ENCODE measurements around the gene ANKRD18A.
"Not testable (repeated sequence)": the region's sequence is repeated elsewhere in the genome, so short reads cannot be mapped to it uniquely, and the experiment has no call there.

Gene ANKRD18A

DNA sequence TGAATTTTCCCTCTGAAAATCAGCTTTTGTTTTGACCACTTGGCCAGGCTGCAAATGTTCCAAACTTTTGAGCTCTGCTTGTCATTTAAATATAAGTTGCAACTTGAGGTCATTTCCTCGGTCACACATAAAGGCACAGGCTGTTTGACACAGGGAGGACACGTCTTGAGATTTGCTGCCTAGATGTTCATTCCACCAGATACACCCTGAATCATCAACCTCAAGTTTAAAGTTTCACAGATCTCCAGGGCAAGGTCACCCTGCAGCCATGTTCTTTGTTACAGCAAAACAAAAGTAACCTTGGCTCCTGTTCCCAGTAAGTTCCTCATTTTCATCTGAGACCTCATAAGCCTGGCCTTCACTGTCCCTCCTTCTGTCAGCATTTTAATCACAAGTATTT is 59.3 kb downstream of the ANKRD18A start:
- H3K79me2 ChIP-seq (ENCODE audit: control insufficient read depth, insufficient read depth, low read length); H4K5ac ChIP-seq (ENCODE audit: low read length); H3K27ac ChIP-seq (ENCODE audit: low read depth, low read length); H3K79me1 ChIP-seq (ENCODE audit: low read length); H3K27me3 ChIP-seq (ENCODE audit: insufficient read depth, low read length, poor library complexity); H3K23ac ChIP-seq (ENCODE audit: low read length); H2BK5ac ChIP-seq (ENCODE audit: low read length); H3K4me1 ChIP-seq (ENCODE audit: control insufficient read depth, low read depth, low read length); H4K8ac ChIP-seq (ENCODE audit: low read depth, low read length); H3K56ac ChIP-seq (ENCODE audit: low read length); DNase-seq; H3K4me2 ChIP-seq (ENCODE audit: low read length); H3K18ac ChIP-seq (ENCODE audit: low read length); H2BK120ac ChIP-seq (ENCODE audit: low read depth, low read length); H3K9ac ChIP-seq (ENCODE audit: low read length); H3K4ac ChIP-seq (ENCODE audit: low read depth, low read length); H2AK5ac ChIP-seq (ENCODE audit: low read length); H3K36me3 ChIP-seq (ENCODE audit: control insufficient read depth, insufficient read depth, low read length); H2BK15ac ChIP-seq (replicated peaks; ENCODE audit: low read depth); H3K4me3 ChIP-seq (ENCODE audit: low read length): not testable (repeated sequence)
- no CpG with 5 or more reads among the region's 2 CpGs for WGBS (ENCODE audit: extremely low coverage, insufficient coverage, low lambda C conversion rate)

DNA sequence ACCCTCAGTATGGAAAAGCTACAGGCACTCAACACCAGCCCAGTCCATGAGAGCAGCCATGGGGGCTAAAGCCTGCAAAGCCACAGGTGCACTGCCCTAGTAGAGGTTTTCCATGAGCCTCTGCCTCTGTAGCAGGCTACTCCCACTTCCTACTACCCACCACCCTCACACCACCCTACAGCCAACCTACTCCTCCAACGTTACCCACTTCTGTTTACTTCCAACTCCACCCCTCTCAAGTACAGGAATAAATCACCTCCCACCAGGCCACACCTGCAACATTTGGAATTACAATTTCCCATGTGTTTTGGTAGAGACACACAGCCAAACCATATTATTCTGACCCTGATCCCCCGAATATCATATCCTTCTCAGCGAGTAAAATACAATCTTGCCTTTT is 61.2 kb downstream of the ANKRD18A start:
- not testable (repeated sequence) for H3K9ac ChIP-seq (ENCODE audit: low read length); H3K36me3 ChIP-seq (ENCODE audit: control insufficient read depth, insufficient read depth, low read length); H3K4me2 ChIP-seq (ENCODE audit: low read length); H2BK15ac ChIP-seq (replicated peaks; ENCODE audit: low read depth); H3K56ac ChIP-seq (ENCODE audit: low read length); H4K5ac ChIP-seq (ENCODE audit: low read length); H3K79me2 ChIP-seq (ENCODE audit: control insufficient read depth, insufficient read depth, low read length); H3K27me3 ChIP-seq (ENCODE audit: insufficient read depth, low read length, poor library complexity); H3K27ac ChIP-seq (ENCODE audit: low read depth, low read length); H3K18ac ChIP-seq (ENCODE audit: low read length); H3K4me3 ChIP-seq (ENCODE audit: low read length); H3K4me1 ChIP-seq (ENCODE audit: control insufficient read depth, low read depth, low read length); H3K23ac ChIP-seq (ENCODE audit: low read length); H2BK120ac ChIP-seq (ENCODE audit: low read depth, low read length); H3K4ac ChIP-seq (ENCODE audit: low read depth, low read length); DNase-seq; H2AK5ac ChIP-seq (ENCODE audit: low read length); H4K8ac ChIP-seq (ENCODE audit: low read depth, low read length); H3K79me1 ChIP-seq (ENCODE audit: low read length); H2BK5ac ChIP-seq (ENCODE audit: low read length)
- no CpG with 5 or more reads among the region's 3 CpGs for WGBS (ENCODE audit: extremely low coverage, insufficient coverage, low lambda C conversion rate)

DNA sequence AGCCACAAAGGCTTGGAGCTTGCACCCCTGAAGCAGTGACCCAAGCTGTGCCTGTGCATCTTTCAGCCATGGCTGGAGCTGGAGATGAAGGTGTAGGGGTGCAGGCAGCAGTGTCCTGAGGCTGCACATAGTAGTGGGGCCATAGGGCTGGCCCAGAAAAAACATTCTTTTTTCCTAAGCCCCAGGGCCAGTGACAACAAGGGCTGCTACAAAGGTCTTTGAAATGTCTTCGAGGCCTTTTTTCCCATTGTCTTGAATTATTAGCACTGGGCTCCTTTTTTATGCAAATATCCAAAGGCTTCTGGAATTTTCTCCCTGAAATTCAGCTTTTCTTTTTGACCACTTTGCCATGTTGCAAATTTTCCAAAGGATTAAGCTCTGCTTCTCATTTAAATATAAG is 62.6 kb downstream of the ANKRD18A start:
- H3K36me3 ChIP-seq (ENCODE audit: control insufficient read depth, insufficient read depth, low read length); H3K56ac ChIP-seq (ENCODE audit: low read length); H2AK5ac ChIP-seq (ENCODE audit: low read length); H3K4me3 ChIP-seq (ENCODE audit: low read length); H3K27ac ChIP-seq (ENCODE audit: low read depth, low read length); H3K23ac ChIP-seq (ENCODE audit: low read length); H2BK120ac ChIP-seq (ENCODE audit: low read depth, low read length); H3K79me2 ChIP-seq (ENCODE audit: control insufficient read depth, insufficient read depth, low read length); H3K18ac ChIP-seq (ENCODE audit: low read length); H3K27me3 ChIP-seq (ENCODE audit: insufficient read depth, low read length, poor library complexity); H3K4me2 ChIP-seq (ENCODE audit: low read length); H2BK5ac ChIP-seq (ENCODE audit: low read length); H4K5ac ChIP-seq (ENCODE audit: low read length); DNase-seq; H4K8ac ChIP-seq (ENCODE audit: low read depth, low read length); H3K79me1 ChIP-seq (ENCODE audit: low read length); H3K4me1 ChIP-seq (ENCODE audit: control insufficient read depth, low read depth, low read length); H3K4ac ChIP-seq (ENCODE audit: low read depth, low read length); H3K9ac ChIP-seq (ENCODE audit: low read length); H2BK15ac ChIP-seq (replicated peaks; ENCODE audit: low read depth): not testable (repeated sequence)
- WGBS (ENCODE audit: extremely low coverage, insufficient coverage, low lambda C conversion rate), result no CpG with 5 or more reads among the region's 1 CpG

DNA sequence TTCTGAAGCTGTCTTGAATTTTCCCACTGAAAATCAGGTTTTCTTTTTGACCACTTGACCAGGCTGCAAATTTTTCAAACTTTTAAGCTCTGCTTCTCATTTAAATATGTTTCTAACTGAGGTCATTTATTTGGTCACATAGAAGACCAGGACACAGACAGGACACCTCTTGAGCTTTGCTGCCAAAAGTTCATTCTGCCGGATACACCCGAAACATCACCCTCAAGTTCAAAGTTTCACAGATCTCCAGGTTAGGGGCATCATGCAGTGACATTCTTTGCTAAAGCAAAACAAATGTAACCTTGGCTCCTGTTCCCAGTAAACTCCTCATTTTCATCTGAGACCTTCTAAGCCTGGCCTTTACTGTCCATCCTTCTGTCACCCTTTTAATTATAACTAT is 65.4 kb downstream of the ANKRD18A start:
- not testable (repeated sequence) for H3K79me1 ChIP-seq (ENCODE audit: low read length); H3K4me1 ChIP-seq (ENCODE audit: control insufficient read depth, low read depth, low read length); H2BK120ac ChIP-seq (ENCODE audit: low read depth, low read length); H3K27ac ChIP-seq (ENCODE audit: low read depth, low read length); DNase-seq; H2BK15ac ChIP-seq (replicated peaks; ENCODE audit: low read depth); H3K18ac ChIP-seq (ENCODE audit: low read length); H3K36me3 ChIP-seq (ENCODE audit: control insufficient read depth, insufficient read depth, low read length); H2AK5ac ChIP-seq (ENCODE audit: low read length); H3K79me2 ChIP-seq (ENCODE audit: control insufficient read depth, insufficient read depth, low read length); H4K5ac ChIP-seq (ENCODE audit: low read length); H3K27me3 ChIP-seq (ENCODE audit: insufficient read depth, low read length, poor library complexity); H3K9ac ChIP-seq (ENCODE audit: low read length); H3K4me3 ChIP-seq (ENCODE audit: low read length); H3K4me2 ChIP-seq (ENCODE audit: low read length); H3K4ac ChIP-seq (ENCODE audit: low read depth, low read length); H2BK5ac ChIP-seq (ENCODE audit: low read length); H4K8ac ChIP-seq (ENCODE audit: low read depth, low read length); H3K23ac ChIP-seq (ENCODE audit: low read length); H3K56ac ChIP-seq (ENCODE audit: low read length)
- no CpG with 5 or more reads among the region's 2 CpGs for WGBS (ENCODE audit: extremely low coverage, insufficient coverage, low lambda C conversion rate)

- not testable (repeated sequence) for H3K18ac ChIP-seq (ENCODE audit: low read length); H3K4me3 ChIP-seq (ENCODE audit: low read length); H3K27ac ChIP-seq (ENCODE audit: low read depth, low read length); H2BK5ac ChIP-seq (ENCODE audit: low read length); DNase-seq; H3K4me2 ChIP-seq (ENCODE audit: low read length); H2BK120ac ChIP-seq (ENCODE audit: low read depth, low read length); H3K79me2 ChIP-seq (ENCODE audit: control insufficient read depth, insufficient read depth, low read length); H3K79me1 ChIP-seq (ENCODE audit: low read length); H4K5ac ChIP-seq (ENCODE audit: low read length); H3K9ac ChIP-seq (ENCODE audit: low read length); H3K4ac ChIP-seq (ENCODE audit: low read depth, low read length); H4K8ac ChIP-seq (ENCODE audit: low read depth, low read length); H3K56ac ChIP-seq (ENCODE audit: low read length); H3K27me3 ChIP-seq (ENCODE audit: insufficient read depth, low read length, poor library complexity); H3K23ac ChIP-seq (ENCODE audit: low read length); H2AK5ac ChIP-seq (ENCODE audit: low read length); H3K4me1 ChIP-seq (ENCODE audit: control insufficient read depth, low read depth, low read length); H2BK15ac ChIP-seq (replicated peaks; ENCODE audit: low read depth); H3K36me3 ChIP-seq (ENCODE audit: control insufficient read depth, insufficient read depth, low read length)
- no CpG with 5 or more reads among the region's 4 CpGs for WGBS (ENCODE audit: extremely low coverage, insufficient coverage, low lambda C conversion rate)
These were observed 67.4 kb downstream of the ANKRD18A start for GRCh38 chr9:38553019-38553418.

DNA sequence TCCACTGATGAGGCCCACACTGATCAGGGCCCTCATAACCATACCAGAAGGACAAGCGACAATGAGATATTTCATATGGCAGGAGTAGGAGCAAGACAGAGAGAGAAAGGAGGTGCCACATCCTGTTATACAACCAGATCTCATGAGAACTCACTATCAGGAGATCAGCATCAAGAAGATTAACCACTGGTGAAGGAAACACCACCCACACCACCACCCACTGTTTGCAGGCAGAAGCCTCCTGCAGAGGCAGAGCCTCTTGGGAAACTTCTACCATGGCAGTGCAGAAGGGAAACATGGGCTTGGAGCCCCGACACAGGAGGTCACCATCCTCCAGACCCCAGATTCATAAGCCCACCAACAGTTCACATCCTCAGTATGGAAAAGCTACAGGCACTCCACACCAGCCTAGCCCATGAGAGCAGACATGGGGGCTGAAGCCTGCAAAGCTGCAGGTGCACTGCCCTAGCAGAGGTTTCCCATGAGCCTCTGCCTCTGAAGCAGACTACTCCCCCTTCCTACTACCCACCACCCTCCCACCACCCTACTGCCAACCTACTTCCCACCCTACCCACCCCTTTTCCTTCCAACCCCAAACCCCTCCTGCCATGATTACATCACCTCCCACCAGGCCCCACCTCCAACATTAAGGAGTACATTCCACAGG is 73.8 kb downstream of the ANKRD18A start:
- not testable (repeated sequence) for H4K8ac ChIP-seq (ENCODE audit: low read depth, low read length); H3K4ac ChIP-seq (ENCODE audit: low read depth, low read length); DNase-seq; H2BK15ac ChIP-seq (replicated peaks; ENCODE audit: low read depth); H2BK120ac ChIP-seq (ENCODE audit: low read depth, low read length); H3K56ac ChIP-seq (ENCODE audit: low read length); H3K27me3 ChIP-seq (ENCODE audit: insufficient read depth, low read length, poor library complexity); H3K23ac ChIP-seq (ENCODE audit: low read length); H3K4me3 ChIP-seq (ENCODE audit: low read length); H3K9ac ChIP-seq (ENCODE audit: low read length); H3K4me2 ChIP-seq (ENCODE audit: low read length); H3K18ac ChIP-seq (ENCODE audit: low read length); H3K79me1 ChIP-seq (ENCODE audit: low read length); H3K4me1 ChIP-seq (ENCODE audit: control insufficient read depth, low read depth, low read length); H2BK5ac ChIP-seq (ENCODE audit: low read length); H4K5ac ChIP-seq (ENCODE audit: low read length); H3K27ac ChIP-seq (ENCODE audit: low read depth, low read length); H2AK5ac ChIP-seq (ENCODE audit: low read length); H3K36me3 ChIP-seq (ENCODE audit: control insufficient read depth, insufficient read depth, low read length); H3K79me2 ChIP-seq (ENCODE audit: control insufficient read depth, insufficient read depth, low read length)
- WGBS (ENCODE audit: extremely low coverage, insufficient coverage, low lambda C conversion rate), result no CpG with 5 or more reads among the region's 2 CpGs

Measured in mesendoderm (in vitro differentiated cells).